SU-DHL-6 (cell line): ENCODE results near the gene PSEN1.

ENCODE experiments used
- EZH2phosphoT487 ChIP-seq: fragments of 200-600 bp; sonication (generic), shearing (Covaris generic); conservative IDR thresholded peaks from 2 replicates; pipeline ENCODE4 v1.6.1; 2018; ENCODE audit warnings: mild to moderate bottlenecking, antibody characterized with exemption, low read length, moderate library complexity, mixed read lengths
- TF ChIP-seq, protein P1 (sequence below): fragments of 200-600 bp; sonication (generic); IDR thresholded peaks from one replicate; pipeline ENCODE4 v1.5.1; 2017; ENCODE audit warnings: antibody characterized with exemption, mild to moderate bottlenecking, low read length, moderate library complexity; ENCODE audit not compliant: insufficient read depth, poor library complexity, severe bottlenecking

DNA sequence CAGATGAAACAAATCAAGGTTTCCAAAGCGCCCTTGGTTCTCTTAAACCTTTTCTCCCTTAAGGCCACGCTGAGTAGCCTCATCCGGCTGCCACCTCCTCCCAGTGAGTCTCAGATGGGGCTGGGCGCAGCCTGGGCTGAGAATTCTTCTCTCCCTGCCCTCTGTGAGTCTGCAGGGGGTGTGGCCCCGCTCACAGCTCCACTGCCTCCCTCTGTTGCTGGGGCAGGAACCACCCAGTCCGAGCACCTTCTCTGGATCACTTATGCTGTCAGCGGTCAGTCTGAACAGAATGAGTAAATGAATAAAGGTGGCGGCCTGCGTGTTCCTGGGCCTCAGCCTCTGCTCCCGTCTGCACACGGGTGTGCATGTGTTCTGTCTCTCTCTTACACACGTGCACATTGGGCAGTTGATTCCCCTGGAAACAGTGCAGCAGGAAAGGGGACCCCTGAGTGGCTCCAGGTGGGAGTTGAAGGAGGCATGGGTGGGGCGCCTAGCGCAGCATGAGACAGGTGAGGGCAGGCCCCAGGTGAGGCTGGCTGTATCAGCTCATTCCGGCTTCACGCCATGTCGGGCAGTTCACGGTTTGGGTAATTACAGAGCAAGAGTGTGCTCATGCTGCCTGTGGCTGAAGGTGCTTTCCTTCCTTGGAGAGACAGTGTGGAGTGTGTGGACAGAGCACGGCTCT is 105.3 kb downstream of the PSEN1 start:
- TF ChIP-seq, protein P1, sequence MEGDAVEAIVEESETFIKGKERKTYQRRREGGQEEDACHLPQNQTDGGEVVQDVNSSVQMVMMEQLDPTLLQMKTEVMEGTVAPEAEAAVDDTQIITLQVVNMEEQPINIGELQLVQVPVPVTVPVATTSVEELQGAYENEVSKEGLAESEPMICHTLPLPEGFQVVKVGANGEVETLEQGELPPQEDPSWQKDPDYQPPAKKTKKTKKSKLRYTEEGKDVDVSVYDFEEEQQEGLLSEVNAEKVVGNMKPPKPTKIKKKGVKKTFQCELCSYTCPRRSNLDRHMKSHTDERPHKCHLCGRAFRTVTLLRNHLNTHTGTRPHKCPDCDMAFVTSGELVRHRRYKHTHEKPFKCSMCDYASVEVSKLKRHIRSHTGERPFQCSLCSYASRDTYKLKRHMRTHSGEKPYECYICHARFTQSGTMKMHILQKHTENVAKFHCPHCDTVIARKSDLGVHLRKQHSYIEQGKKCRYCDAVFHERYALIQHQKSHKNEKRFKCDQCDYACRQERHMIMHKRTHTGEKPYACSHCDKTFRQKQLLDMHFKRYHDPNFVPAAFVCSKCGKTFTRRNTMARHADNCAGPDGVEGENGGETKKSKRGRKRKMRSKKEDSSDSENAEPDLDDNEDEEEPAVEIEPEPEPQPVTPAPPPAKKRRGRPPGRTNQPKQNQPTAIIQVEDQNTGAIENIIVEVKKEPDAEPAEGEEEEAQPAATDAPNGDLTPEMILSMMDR, result no peak
- TF ChIP-seq EZH2phosphoT487, result no peak
